Measurements from ENCODE around the gene ZDHHC12.

ZDHHC12 gene, protein sequence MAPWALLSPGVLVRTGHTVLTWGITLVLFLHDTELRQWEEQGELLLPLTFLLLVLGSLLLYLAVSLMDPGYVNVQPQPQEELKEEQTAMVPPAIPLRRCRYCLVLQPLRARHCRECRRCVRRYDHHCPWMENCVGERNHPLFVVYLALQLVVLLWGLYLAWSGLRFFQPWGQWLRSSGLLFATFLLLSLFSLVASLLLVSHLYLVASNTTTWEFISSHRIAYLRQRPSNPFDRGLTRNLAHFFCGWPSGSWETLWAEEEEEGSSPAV

DNA sequence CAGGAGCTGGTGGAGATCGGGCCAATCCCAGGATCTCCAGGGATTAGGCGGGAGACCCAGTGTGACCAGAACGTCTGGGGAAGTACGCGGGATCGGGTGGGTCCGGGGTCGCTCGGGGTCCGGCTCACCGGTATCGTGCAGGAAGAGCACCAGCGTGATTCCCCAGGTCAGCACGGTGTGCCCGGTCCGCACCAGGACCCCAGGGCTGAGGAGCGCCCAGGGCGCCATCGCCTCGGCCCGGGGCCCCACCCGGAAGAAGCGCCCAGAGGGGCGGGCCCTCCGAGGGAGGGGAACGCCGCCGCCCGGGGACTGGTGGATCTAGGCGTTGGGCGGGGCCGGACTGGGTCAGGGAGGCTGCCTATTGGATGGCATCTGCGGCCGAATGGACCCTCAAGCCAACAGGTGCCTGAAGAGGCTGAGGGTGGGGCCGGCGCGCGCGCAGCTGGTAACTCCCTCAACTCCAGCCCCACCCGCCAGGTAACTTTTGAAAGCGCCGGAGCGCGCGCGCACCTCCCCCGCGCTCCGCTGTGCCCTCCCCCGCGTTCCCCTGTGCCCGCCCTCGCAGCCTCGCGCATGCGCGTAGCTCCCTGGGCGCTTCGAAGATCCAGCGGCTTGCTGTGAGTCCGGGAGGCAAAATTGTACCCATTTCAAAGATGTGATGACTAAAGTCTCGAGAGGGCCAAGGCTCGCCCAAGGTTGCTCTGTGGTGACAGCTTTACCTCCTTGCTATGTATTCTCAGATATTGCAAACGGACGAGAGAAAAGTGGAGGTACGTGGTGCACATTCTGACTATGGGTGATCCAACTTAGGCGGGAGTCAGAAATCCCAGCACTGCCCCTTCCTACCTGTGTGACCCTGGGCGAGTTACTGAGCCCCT lies at the start of gene ZDHHC12:
TSS of gene ZDHHC12 (minus strand) at position 262 of the 878 bp plus-strand sequence. CDS start at position 228, 34 bp downstream.
- peak; percentile 100 for DNase-seq

DNA sequence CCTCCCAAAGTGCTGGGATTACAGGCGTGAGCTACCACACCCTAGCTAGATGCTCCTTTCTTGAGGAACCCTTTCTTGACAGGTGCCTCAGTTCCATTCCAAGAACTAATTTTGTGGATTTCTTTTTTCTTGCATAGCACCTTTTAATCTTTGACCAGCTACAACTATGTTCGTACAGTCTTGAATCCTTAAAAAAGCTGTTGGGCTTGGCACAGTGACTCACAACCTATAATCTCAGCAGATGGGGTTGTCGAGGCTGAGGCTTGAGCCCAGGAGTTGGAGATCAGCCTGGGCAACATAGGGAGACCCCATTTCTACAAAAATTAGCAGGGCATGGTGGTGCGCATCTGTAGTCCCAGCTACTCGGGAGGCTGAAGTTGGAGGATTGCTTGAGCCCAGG lies 49.1 kb upstream of the ZDHHC12 start:
- no peak for DNase-seq

DNA sequence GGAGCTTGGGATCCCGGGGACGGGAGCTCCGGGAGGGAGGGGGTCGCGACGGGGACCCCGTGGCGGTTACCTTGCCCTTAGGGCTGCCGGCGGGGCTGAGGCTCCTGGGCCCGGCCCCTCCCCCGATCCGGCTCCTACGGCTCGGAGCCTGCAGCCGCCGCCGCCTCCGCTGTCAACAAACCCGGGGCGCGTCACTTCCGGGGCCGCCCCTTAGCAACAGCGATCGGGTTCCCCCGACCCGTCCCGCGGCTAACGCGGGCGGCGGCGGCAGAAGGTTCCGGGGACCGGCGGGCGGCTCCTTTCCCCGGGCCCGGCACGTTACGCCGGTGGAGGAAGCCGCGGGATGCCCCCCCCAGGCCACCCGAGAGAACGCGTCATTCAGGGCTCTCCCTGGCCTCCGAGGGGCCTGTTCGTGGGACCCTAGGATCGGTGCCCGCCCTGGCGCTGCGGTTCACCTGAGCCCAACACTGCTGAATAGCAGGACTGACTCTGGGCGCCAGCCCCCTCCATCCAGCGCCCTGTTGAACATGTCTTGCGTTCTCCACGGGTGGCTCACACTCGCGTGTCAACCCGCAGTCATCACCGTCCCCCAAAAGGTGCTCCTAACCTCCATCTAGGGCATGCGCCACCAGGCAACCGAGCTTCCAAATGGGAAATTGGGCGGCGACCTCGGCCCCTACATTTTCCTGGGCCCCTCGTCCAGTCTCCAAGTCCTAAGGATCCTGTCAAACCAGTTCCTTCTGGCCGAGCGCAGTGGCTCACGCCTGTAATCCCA lies 48.0 kb upstream of the ZDHHC12 start, which contains the start of gene ZER1:
TSS of gene ZER1 (minus strand) at position 183 of the 775 bp plus-strand sequence. CDS start 16,362 bp downstream, outside the sequence.
- peak; percentile 96 for DNase-seq

DNA sequence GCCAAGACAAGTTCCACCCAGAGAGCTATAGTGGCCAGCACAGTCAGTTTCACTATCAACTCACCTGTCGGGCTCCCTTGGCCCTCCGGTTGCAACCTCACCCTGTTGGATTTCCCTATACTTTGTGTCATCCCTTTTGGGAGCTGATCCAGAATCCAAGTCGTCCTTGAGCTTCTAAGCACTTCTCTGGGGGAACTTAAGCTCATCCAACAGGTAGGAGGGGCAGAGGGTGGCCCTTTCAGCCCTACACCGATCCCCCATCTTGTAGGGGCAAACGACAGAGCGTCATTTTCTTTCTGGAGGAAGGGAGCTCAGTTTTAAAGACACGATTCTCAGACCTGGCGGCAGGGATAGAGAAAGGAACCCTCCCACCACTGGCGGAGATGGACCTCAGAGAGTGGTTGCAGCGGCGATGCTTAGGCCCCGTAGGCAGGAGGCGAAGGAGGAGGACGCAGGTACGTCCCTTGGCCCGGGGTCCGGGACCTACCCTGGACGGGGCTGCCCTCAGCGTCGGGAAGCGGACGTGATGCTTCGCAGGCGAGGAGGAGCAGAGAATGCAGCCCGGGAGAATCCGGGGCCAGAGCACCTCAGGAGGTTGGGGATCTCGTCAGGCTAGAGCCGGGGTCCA lies 47.3 kb upstream of the ZDHHC12 start:
- no peak for DNase-seq

DNA sequence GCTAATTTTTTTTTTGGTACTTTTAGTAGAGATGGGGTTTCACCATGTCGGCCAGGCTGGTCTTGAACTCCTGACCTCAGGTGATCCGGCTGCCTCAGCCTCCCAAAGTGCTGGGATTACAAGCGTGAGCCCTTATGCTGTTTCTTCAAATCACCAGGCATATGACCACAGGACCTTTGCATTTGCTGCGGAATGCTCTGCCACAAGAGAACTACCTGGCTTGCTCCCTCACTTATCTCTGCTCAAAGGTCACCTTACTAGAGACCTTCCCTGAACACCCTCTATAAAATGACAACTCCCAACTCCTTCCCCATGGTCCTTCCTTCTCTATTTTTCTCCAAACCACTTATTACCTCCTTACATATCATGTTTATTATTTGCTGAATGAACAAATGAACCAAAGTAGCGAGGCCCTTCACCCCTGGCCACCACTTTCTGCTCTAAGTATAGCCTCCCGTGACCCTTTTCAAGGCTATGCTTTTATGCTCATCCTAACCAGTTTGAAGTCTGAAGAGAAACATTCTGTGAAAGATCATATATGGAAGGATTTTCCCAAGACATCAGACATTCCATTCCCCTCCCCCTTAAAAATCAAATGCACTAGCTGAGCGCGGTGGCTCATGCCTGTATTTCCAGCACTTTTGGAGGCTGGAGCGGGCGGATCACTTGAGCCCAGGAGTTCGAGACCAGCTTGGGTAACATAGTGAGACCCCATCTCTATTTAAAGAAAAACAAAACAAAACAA lies 46.5 kb upstream of the ZDHHC12 start:
- no peak for DNase-seq

DNA sequence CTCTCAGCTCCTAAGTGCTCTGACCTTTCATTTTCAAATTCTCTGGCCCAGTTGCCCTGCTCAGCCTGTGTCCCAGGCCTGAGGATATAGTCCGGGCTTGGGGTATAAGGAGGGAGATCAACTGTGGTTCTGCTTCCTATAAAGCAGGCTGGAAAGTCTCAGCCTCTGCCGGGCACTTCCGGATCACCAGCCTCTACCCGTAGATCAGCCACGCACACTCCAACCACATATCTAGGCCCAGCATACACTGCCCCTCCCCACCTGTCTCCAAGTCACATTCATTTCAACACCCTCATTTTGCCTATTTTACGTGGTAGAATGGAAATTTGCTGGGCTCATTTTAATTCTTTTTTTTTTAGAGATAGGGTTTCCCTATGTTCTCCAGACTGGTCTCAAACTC lies 44.7 kb upstream of the ZDHHC12 start:
- DNase-seq = no peak

DNA sequence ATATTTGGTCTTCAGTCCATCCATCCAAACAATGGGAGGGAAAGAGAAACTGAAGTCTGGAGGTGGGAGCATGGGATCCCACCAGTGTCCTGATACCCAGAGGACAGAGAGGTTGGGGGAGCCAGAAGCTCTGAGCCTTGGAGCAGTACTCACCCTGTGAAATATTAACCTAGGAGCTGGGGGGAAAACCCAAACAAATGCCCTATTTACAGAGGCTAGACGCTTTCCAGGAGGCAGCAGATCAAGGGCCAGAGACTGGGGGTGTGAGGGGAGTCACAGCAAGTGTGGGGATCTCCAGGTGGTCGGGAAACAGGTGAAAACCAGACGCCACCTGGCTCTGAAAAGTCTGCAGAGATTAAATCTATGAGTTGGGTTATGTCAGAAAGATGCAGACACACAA lies 41.6 kb upstream of the ZDHHC12 start:
- no peak for DNase-seq

DNA sequence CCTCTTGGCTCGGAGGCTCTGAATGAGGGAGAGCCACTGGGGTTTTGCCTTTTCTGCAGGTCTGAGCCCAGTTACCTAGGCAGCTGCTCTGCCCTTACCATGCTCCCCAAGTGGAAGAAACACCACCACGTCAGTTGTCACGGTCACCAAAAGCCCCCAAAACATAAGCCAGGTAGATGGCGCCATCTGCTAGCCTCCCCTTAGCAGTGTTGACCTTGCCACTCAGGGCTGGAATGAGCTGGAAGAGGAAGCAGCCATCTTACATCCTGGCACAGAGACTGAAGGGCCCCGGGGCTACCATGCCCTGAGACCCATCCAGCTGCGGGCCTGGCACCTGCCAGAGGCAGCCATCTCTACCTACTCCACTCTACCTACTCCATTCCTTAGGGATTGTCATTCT lies 40.4 kb upstream of the ZDHHC12 start:
- DNase-seq = peak; percentile 4

DNA sequence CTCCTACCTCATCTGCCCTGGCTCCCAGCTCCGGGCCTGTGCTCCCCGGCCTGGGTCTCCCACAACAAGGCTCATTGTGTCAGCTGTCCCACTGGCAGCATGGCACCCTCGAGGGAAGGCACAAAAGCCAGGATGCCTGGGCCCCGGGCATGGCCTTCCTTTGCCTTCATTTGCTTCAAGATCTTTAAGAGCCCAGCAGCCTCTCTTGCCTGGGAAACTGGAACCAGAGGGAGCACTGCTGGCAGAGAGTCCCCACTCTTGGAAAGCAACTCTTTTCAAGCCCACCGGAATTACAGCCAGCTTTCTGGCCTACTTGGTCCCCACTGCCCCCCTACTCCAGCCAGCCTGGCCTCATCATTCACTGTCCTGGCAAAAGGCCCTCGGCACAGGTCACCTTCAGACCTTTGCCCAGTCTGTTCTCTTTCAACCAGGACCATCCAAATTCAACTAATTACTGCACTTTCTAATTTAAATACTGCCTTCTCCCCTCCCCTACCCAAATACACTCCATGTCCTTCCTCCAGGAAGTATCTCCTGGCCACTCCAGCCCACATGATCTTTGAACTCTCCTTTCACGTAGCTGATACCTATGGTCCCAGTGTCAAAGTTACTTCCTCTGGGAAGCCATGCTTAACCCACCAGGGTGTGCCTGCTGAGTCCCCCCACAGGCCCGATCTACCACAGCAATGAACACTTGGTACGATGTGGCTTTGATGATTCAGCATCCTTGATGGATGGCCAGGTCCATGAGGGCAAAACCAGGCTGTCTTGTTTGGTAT lies 38.9 kb upstream of the ZDHHC12 start:
- DNase-seq = no peak

DNA sequence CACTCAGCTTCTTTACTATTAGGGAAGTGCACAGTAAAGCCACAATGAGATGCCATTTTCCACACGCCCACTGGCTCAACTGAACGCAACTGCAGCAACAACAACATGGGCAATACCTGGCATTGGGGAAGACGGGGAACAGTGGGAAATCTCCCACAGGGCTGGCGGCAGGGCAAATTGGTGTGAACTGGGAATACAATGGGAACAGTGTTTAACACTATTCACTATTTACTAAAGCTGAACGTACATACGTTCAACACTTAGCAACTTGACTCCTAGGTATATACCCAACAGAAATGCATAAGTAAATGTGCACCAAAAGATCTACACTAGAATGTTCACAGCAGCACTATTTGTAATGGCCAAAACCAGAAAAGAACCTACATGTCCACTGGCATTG lies 33.7 kb upstream of the ZDHHC12 start:
- no peak for DNase-seq

DNA sequence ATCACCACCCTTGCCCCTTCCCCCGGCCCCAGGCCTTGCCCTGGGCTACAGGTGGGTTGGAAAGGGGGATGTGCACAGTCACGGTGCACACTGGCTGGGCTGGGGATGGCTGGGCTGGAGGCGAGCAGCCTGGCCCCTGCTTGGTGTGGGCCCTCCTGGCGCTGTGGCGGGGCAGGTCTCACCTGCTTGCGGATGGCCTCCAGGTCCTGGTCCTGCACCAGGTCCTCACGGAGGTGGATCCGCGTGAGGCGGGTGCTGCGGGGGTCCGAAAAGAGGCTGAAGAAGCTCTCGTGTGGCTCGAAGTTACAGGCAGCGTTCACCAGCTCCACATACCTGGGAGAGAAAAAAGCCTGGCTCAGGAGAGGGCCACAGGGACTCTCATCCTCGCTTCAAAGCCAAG lies 29.7 kb upstream of the ZDHHC12 start:
- DNase-seq = no peak

DNA sequence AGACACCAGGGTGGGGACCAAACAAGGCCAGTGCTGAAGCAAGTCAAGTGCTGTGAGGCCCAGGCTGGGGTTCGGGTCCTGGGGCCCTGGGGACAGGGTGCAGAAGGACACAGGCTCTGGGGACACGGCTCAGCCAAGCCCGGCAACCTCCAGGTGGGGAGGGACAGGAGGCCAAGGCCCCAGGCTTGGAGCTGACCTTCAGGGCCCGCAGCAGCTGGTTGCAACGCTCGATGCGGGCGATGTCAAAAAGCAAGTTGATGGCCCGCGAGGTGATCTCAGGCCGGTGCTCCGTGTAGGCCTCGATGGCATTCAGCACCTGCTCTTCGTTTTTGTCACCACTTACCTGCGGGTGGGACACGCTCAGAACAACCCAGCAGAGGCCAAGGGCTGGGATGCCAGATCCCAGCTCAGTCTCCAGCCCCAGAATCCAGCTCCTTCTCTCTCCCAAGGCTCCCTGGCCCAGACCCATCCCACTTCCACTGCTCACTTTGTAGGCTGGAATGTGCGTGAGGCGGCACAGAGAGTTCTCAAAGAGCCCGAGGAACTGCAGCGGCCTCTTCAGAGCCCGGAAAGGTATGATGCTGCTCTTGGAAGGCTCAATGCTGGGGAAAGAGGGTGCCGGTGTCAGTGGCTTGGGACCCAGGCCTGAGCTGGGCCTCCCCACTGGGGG lies 27.1 kb upstream of the ZDHHC12 start:
- DNase-seq = no peak

DNA sequence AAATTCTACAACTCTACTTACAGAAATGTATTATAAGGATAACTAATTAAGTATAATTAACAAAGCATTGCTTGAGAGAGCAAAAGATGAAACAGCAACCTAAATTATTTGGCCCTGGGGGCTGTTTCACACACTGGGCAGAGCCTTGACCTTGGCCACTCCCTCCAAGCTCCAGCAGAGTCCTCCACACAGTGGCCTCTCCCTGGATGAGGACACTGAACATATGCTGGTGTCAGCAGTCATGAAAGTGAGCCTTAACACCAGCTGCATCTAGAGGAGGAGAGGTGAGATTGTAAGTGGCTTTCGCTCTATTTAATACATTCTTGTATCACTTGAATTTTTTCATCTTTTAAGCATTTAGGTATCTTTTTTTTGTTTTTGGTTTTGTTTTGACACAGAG lies 23.3 kb upstream of the ZDHHC12 start:
- DNase-seq = no peak

DNA sequence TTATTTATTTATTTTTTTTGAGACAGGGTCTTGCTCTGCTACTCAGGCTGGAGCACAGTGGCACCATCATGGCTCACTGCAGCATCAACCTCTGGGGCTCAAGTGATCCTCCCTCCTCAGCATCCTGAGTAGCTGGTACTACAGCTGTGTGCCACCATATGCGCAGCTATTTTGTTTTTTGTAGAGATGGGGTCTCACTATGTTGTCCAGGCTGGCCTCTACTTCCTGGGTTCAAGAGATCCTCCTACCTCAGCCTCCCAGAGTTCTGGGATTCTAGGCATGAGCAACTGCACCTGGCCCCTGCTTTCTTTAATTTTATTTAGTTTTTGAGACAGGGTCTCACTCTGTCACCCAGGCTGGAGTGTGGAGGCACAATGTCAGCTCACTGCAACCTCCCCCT lies 19.5 kb upstream of the ZDHHC12 start:
- DNase-seq = no peak

DNA sequence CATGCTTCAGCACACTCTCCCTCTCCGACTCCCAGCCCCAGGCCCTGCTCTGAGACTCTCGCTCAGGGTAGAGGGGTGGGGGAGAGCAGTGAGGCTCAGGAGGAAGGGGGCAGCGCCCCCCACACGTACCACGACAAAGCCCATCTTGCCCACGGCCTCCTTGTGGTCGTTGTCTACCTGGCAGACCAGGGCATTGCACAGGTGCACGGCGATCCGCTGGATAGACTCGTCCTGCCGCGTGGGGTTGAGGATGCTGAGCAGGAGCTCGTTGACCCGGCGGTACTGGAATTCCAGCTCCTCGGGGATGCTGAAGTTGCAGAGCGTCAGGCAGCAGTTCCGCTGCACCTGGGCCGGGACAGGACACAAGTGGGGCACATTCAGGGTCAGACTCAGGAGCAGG lies 18.5 kb upstream of the ZDHHC12 start:
- no peak for DNase-seq

DNA sequence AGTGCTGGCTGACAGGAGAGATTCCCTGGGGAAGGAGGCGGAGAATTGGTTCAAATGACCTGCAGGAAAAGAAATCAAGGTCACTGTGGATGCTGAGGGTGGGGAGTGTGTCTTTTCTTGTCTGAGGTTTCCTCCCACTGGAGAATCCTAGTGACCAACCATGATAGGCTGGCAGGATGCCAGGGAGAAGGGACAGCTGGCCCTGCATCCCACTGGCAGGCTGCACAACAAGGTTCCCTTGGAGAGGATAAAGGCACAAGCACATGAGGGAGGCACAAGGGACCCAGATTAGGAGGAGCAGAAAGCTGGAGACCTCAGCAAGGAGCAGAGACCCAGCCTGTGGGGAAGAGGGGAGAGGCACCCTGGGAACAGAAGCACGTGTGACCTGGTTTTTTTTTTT lies 11.4 kb upstream of the ZDHHC12 start:
- no peak for DNase-seq

DNA sequence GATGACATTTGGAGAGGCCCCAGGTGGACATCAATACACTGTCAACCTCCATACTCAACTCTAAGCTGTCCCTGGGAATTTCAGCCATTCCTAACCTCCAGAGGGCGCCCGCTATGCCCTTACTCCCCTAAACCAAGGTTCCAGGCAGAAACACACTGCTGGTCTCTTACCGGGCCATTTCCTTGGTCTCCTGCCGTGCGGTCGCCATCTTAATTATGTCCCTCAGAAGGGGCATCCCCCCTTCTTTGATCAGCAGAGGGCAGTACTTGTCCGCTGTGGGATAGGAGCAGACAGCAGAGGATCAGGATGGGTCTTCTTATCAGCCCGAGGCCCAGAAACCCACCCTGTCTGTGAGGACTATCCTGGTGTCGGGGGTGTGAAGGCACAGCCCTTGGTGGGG lies 9.3 kb upstream of the ZDHHC12 start:
- DNase-seq = peak; percentile 36

DNA sequence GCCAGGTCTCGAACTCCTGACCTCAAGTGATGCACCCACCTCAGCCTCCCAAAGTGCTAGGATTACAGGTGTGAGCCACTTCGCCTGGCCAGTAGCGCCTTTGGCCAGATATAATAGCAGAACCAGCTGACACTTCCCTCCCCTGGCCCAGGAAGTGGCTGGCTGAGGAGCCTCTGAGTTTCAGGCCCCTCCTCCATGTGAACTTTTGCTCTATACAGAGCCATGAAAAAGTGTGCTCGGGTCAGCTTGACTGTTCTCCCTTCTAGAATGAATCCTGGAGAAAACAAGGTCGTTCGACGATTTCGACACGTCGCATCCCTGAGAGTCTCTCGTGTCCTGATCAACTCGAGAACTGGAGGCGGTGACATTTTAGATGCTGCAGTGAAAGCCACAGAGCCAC lies 8.6 kb upstream of the ZDHHC12 start:
- no peak for DNase-seq

DNA sequence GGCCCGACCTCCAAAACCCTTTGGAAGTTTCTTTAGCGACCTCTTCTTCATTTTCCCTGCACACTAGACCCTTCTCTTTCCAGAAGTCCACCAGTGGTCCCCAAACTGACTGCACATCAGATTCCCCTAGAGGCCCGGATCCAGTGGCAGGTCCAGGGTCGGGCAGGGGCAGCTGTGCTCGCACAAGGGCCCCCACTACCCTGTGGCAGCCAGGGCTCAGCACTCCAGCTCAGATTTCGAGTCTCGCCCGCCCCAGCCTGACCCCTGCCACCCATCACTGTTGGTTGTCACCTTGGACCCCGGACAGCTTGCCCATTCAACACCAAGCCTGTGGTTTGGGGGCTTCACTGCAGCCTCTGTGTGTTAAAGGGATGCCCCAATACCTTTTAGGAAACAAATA lies 7.8 kb upstream of the ZDHHC12 start:
- no peak for DNase-seq

DNA sequence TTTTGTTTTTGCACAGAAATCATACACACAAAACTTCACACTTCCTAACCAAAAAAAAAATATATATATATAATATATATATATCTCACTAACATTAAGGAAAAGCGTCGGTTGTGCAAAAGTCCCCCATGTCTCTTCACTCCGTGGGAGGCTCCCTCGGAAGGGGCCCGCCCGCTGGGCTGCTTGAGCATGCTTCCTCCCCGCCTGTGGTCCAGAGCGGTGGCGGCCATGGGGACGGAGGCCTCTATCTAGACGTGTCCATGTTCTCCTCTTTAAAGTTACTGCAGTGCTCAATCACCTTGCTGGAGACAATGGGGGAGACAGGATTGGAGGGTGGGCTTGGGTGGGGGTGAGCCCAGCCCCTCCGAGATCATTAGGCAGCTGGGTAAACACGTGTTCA lies 7.2 kb upstream of the ZDHHC12 start:
- no peak for DNase-seq

Data from activated CD4-positive, alpha-beta T cell treated with anti-CD3 and anti-CD28 coated beads for 48 hours (primary cell).